ENCODE measurements around the gene FGGY.

GRCh38 chr1:59366346-59366745, 69.5 kb downstream of the FGGY start:
- TF ChIP-seq MEIS1 (CRISPR knock-in tag; IDR thresholded peaks at IDR 0.05; ENCODE audit: borderline replicate concordance) (no peak), ZNF501 (tag by site-specific recombination; IDR thresholded peaks at IDR 0.05) (no peak), ZBTB26 (tag by site-specific recombination; optimal IDR thresholded peaks at IDR 0.05) (no peak), ZBTB8A (tag by site-specific recombination; IDR thresholded peaks at IDR 0.05) (no peak)

All from HEK293 (cell line).